HEK293T (cell line): ENCODE data around the gene NHS.

Experiments used
- CTCF ChIA-PET: fragments of 350-600 bp; formaldehyde crosslinking; extraction: SDS; loops from one replicate; lab custom pipeline; 2021; ENCODE audit warnings: antibody characterized with exemption, inconsistent platforms; lab: Yijun Ruan, JAX
- POLR2A ChIA-PET: fragments of 350-600 bp; formaldehyde crosslinking; extraction: SDS; loops from one replicate; lab custom pipeline; 2020; ENCODE audit warnings: antibody characterized with exemption, inconsistent platforms; lab: Yijun Ruan, JAX
- DNase-seq: peaks from one replicate; pipeline ENCODE4 v3.0.0; 2012; ENCODE audit warnings: mixed read lengths; ENCODE audit errors: extremely low spot score
- ARNT ChIP-seq: fragments of 450-650 bp; IDR thresholded peaks from 2 replicates; pipeline ENCODE4 v1.6.1; 2017; ENCODE audit warnings: mild to moderate bottlenecking
- BHLHE40 ChIP-seq: fragments of 450-650 bp; IDR thresholded peaks from 2 replicates; pipeline ENCODE4 v1.6.1; 2016; ENCODE audit warnings: mild to moderate bottlenecking, moderate library complexity, borderline replicate concordance
- CTBP1 ChIP-seq: fragments of 450-650 bp; IDR thresholded peaks from 2 replicates; pipeline ENCODE4 v1.6.1; 2016; ENCODE audit warnings: borderline replicate concordance
- ELF4 ChIP-seq: fragments of 450-650 bp; IDR thresholded peaks from 2 replicates; pipeline ENCODE4 v1.6.1; 2017; ENCODE audit warnings: antibody characterized with exemption
- FOXA1 ChIP-seq: fragments of 450-650 bp; IDR thresholded peaks from 2 replicates; pipeline ENCODE4 v1.6.1; 2016; ENCODE audit warnings: mild to moderate bottlenecking
- FOXK2 ChIP-seq: fragments of 450-650 bp; IDR thresholded peaks from 2 replicates; pipeline ENCODE4 v1.6.1; 2016; ENCODE audit warnings: mild to moderate bottlenecking
- FOXM1 ChIP-seq: fragments of 450-650 bp; IDR thresholded peaks from 2 replicates; pipeline ENCODE4 v1.6.1; 2017; ENCODE audit warnings: mild to moderate bottlenecking, borderline replicate concordance
- HDGF ChIP-seq: fragments of 450-650 bp; IDR thresholded peaks from 2 replicates; pipeline ENCODE4 v1.6.1; 2017; ENCODE audit warnings: antibody characterized with exemption, borderline replicate concordance
- L3MBTL2 ChIP-seq: fragments of 450-650 bp; conservative IDR thresholded peaks from 2 replicates; pipeline ENCODE4 v1.6.1; 2016; ENCODE audit warnings: mild to moderate bottlenecking
- LEF1 ChIP-seq: fragments of 450-650 bp; IDR thresholded peaks from 2 replicates; pipeline ENCODE4 v1.6.1; 2017; ENCODE audit warnings: mild to moderate bottlenecking, borderline replicate concordance
- NFRKB ChIP-seq: fragments of 450-650 bp; IDR thresholded peaks from 2 replicates; pipeline ENCODE4 v1.6.1; 2016; ENCODE audit warnings: mild to moderate bottlenecking, moderate library complexity
- SP1 ChIP-seq: fragments of 450-650 bp; IDR thresholded peaks from 2 replicates; pipeline ENCODE4 v1.6.1; 2017
- SUZ12 ChIP-seq: fragments of 450-650 bp; IDR thresholded peaks from 2 replicates; pipeline ENCODE4 v1.6.1; 2016; ENCODE audit warnings: mild to moderate bottlenecking
- TARDBP ChIP-seq: fragments of 450-650 bp; IDR thresholded peaks from 2 replicates; pipeline ENCODE4 v1.6.1; 2016
- ZNF384 ChIP-seq: fragments of 450-650 bp; IDR thresholded peaks from 2 replicates; pipeline ENCODE4 v1.6.1; 2016
- TF ChIP-seq, protein P1 (sequence below): fragments of 450-650 bp; IDR thresholded peaks from 2 replicates; pipeline ENCODE4 v1.6.1; 2016

NHS gene

DNA sequence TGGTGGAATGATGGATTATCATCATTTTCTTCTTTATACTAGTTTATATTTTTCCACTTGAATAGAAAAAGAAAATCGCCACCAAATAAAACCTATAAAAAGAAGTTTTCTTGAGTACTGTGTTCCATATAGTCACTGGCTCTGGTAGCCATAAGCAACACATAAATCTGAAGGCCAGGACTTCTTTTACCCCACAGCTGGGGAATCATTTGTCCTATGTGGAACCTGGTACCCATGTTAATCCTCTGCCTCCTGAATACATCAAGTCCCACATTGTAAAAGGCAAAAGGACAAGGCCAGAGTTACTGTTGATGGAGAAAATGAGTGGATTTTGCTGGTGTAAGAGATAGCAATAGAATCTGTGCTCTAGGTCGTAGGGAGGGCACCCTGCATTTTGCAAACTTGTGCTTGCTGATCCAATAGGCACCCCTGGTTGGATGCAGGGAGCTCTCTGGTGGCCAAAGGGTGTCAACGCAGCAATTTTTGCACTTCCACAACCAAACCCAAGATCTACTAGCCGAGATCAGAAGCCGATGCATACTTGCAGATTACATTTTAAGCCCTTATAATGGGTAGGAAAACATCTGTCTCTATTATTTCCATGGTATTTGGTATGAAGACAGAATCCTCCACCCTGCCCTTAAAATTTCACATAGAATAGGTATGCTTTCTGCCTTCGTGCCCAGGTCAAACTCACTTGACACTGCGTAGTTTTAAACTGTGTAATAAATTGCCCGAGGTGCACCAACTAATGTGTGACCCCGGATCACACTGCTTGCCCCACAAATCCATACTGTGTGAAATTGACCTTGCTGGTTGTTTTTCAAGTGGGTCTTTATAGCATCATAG is 216.1 kb downstream of the NHS start:
- POLR2A ChIA-PET = no interaction called here
- CTCF ChIA-PET = interaction anchor here (0.6 to 1.6 kb wide), 3 partner anchors 10 to 804 kb away, joined by 3 to 6 read pairs (median 3); no protein-coding TSS in a partner anchor
- peak; percentile 65 for DNase-seq
- TF ChIP-seq TARDBP (no peak), ZNF384 (no peak), FOXA1 (no peak), L3MBTL2 (no peak)

DNA sequence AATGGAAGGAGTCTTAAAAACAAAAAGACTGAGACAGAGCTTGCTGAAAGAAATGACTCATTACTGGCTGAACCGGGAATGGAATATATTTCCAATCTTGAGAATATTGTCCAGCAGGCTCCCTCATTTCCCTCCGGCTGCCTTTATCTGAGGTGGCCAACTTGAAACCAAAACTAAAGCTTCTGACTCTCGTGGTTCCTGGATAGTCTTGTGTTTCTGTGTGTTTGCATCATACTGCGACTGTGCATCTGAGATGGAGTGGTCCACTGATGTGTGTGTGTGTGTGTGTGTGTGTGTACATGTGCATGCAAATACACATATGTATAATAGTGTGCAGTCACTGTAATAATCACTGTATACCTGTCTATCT is 216.7 kb downstream of the NHS start:
- TF ChIP-seq TARDBP = no peak
- TF ChIP-seq FOXA1 = no peak
- no peak for TF ChIP-seq FOXM1
- TF ChIP-seq SUZ12 = no peak
- no peak for TF ChIP-seq HDGF
- no peak for TF ChIP-seq CTBP1
- no peak for TF ChIP-seq FOXK2
- TF ChIP-seq ZNF384 = no peak
- no peak for TF ChIP-seq SP1
- no peak for TF ChIP-seq ARNT
- TF ChIP-seq BHLHE40 = no peak
- TF ChIP-seq, protein P1, sequence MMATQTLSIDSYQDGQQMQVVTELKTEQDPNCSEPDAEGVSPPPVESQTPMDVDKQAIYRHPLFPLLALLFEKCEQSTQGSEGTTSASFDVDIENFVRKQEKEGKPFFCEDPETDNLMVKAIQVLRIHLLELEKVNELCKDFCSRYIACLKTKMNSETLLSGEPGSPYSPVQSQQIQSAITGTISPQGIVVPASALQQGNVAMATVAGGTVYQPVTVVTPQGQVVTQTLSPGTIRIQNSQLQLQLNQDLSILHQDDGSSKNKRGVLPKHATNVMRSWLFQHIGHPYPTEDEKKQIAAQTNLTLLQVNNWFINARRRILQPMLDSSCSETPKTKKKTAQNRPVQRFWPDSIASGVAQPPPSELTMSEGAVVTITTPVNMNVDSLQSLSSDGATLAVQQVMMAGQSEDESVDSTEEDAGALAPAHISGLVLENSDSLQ = no peak
- POLR2A ChIA-PET = no interaction called here
- no peak for DNase-seq

DNA sequence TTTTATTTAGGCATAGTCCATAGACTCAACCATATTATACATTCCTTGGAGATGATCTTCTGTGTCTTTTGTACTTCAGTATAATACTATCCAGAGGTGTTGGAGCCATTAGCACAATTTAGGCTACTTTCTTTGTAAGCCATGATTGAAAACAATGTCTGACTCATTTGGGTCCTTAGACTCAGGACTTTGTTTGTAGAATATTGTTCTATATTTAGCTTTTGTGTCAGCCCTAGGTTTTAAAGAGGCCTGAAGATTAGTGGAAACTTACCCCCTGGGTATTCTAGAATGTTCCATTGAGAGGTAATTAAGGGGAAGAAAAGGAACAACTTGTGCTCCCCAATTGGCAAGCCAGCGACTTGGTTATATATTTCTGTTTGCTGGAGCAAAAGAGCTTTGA is 217.1 kb downstream of the NHS start:
- ChIA-PET CTCF (interaction anchor here (1.2 to 1.6 kb wide), 2 partner anchors 11 to 45 kb away, joined by 3 to 6 read pairs; no protein-coding TSS in a partner anchor), POLR2A (no interaction called here)
- TF ChIP-seq SP1 = no peak
- TF ChIP-seq FOXA1 = no peak
- no peak for TF ChIP-seq CTBP1
- TF ChIP-seq BHLHE40 = no peak
- no peak for TF ChIP-seq ARNT
- no peak for TF ChIP-seq LEF1
- DNase-seq = no peak

More for the DNA sequence above, 216.7 kb downstream of the NHS start:
- CTCF ChIA-PET = interaction anchor here (0.6 to 1.6 kb wide), 3 partner anchors 11 to 803 kb away, joined by 3 to 6 read pairs (median 3); no protein-coding TSS in a partner anchor

DNA sequence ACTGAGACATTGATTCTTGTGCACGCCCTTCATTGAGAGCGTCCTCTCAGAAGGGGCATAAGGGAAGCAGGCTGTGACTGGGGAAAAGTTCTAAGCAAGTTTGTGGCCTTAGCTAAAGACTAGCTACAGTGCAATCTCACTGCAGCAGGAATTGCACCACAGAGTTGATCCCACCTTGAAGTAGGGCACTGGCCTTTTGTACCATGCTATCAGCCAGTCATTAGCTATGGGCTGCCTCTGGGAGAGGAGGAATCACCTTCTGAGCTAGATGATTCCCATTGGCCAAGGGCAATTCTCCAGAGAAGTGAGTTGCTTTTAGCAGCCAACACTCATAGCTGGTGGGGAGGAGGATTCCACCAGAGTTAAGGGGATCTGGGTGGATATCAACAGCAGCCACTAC is 219.7 kb downstream of the NHS start:
- TF ChIP-seq BHLHE40 = no peak
- TF ChIP-seq SP1 = no peak
- TF ChIP-seq, protein P1 = no peak
- TF ChIP-seq FOXA1 = no peak
- TF ChIP-seq SUZ12 = no peak
- no peak for TF ChIP-seq FOXK2
- no peak for TF ChIP-seq ARNT
- no peak for TF ChIP-seq NFRKB
- no peak for TF ChIP-seq LEF1
- TF ChIP-seq CTBP1 = no peak
- no peak for TF ChIP-seq FOXM1
- TF ChIP-seq HDGF = no peak
- no peak for TF ChIP-seq TARDBP
- no peak for TF ChIP-seq ELF4
- TF ChIP-seq L3MBTL2 = no peak
- TF ChIP-seq ZNF384 = no peak
- no peak for DNase-seq
- ChIA-PET POLR2A (no interaction called here), CTCF (no interaction called here)

DNA sequence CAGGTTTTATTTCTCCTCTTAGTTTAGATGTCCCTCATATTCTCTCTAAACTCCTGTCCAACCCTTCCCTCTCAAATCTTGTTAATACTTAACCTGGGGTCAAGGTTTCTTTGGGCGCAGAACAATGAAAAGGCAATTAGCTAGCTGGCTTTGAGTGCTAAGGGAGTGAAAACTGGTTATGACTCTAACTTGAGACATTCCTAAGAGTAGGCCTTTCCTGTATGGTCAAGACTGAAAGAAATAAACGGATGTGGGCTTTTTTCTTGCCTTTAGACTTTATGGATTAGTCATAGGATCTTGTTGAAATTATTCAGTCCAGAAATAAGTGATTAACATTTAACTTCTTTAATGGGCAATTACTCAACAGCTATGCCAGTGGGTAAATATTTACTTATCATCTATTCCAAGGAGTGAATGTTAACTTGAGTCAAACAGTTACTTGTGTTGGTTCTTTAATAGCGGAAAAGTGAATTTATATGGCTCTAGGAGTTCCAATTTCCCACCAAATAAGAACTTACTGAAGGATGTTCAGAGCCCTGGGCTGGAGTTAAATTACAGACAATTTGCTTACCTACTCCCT is 220.5 kb downstream of the NHS start:
- no peak for TF ChIP-seq HDGF
- TF ChIP-seq BHLHE40 = no peak
- TF ChIP-seq FOXK2 = no peak
- TF ChIP-seq SP1 = no peak
- TF ChIP-seq SUZ12 = no peak
- no peak for TF ChIP-seq LEF1
- no peak for TF ChIP-seq FOXA1
- no peak for TF ChIP-seq ELF4
- TF ChIP-seq, protein P1 = no peak
- no peak for TF ChIP-seq FOXM1
- no peak for TF ChIP-seq CTBP1
- no peak for TF ChIP-seq L3MBTL2
- TF ChIP-seq TARDBP = no peak
- TF ChIP-seq NFRKB = no peak
- TF ChIP-seq ARNT = no peak
- no peak for TF ChIP-seq ZNF384
- no peak for DNase-seq
- ChIA-PET POLR2A (no interaction called here), CTCF (interaction anchor here (0.6 kb wide), 2 partner anchors 349 to 1858 kb away, joined by 3 read pairs; no protein-coding TSS in a partner anchor)

DNA sequence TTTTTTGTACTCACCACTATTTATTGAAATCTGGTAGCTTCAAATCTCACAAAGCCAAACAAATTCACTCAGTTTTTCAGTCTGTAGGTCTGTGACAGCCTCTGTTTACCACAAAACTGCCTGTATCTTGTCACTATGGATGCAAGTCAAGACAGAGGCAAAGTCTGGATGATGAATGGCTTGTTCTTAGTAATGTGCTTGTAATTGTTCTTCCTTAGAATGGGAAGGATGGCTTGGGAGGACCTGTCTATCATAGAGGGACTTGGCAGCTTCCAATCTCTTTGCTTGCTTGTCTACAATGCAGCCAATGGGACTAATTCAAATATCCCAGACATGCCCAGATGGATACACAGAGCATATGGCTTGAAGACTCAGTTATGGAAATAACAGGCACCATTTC is 221.1 kb downstream of the NHS start:
- ChIA-PET POLR2A (no interaction called here), CTCF (interaction anchor here (0.6 kb wide), 2 partner anchors 349 to 1858 kb away, joined by 3 read pairs; no protein-coding TSS in a partner anchor)
- TF ChIP-seq SP1 (no peak), L3MBTL2 (no peak), ELF4 (no peak), BHLHE40 (no peak), FOXM1 (no peak), TARDBP (no peak), ZNF384 (no peak), FOXK2 (no peak), CTBP1 (no peak), ARNT (no peak), NFRKB (no peak), HDGF (no peak), FOXA1 (no peak), SUZ12 (no peak), LEF1 (no peak)
- TF ChIP-seq, protein P1 = no peak
- DNase-seq = no peak
